ENCODE measurements around the gene AP3S2.
"Not testable (repeated sequence)": the region's sequence is repeated elsewhere in the genome, so short reads cannot be mapped to it uniquely, and the experiment has no call there.

AP3S2 gene

GRCh38 chr15:89870006-89870405, 23.8 kb downstream of the AP3S2 start:
- in situ Hi-C loops (cut with MboI; ENCODE audit: low sequenced_read_pairs): no loop called here

- in situ Hi-C loops (cut with MboI; ENCODE audit: low sequenced_read_pairs): not testable (repeated sequence)
Measured at GRCh38 chr15:89869490-89869889, 24.3 kb downstream of the AP3S2 start.

- in situ Hi-C loops (cut with MboI; ENCODE audit: low sequenced_read_pairs): no loop called here
Measured at GRCh38 chr15:89864958-89865739, 28.6 kb downstream of the AP3S2 start.

GRCh38 chr15:89863918-89864317, 29.9 kb downstream of the AP3S2 start:
- in situ Hi-C loops (cut with MboI; ENCODE audit: low sequenced_read_pairs): no loop called here

- in situ Hi-C loops (cut with MboI; ENCODE audit: low sequenced_read_pairs): no loop called here
Measured at GRCh38 chr15:89860891-89861290, 32.9 kb downstream of the AP3S2 start.

GRCh38 chr15:89860431-89860830, 33.4 kb downstream of the AP3S2 start:
- in situ Hi-C loops (cut with MboI; ENCODE audit: low sequenced_read_pairs): no loop called here

GRCh38 chr15:89858661-89859458, 34.9 kb downstream of the AP3S2 start:
- in situ Hi-C loops (cut with MboI; ENCODE audit: low sequenced_read_pairs): no loop called here

GRCh38 chr15:89857673-89858072, 36.1 kb downstream of the AP3S2 start:
- in situ Hi-C loops (cut with MboI; ENCODE audit: low sequenced_read_pairs): no loop called here

- in situ Hi-C loops (cut with MboI; ENCODE audit: low sequenced_read_pairs): no loop called here
Measured at GRCh38 chr15:89855948-89856347, 37.8 kb downstream of the AP3S2 start.

- in situ Hi-C loops (cut with MboI; ENCODE audit: low sequenced_read_pairs): not testable (repeated sequence)
Measured at GRCh38 chr15:89854863-89855262, 38.9 kb downstream of the AP3S2 start.

GRCh38 chr15:89852342-89852995, 41.3 kb downstream of the AP3S2 start:
- in situ Hi-C loops (cut with MboI; ENCODE audit: low sequenced_read_pairs): no loop called here

- in situ Hi-C loops (cut with MboI; ENCODE audit: low sequenced_read_pairs): no loop called here
Measured at GRCh38 chr15:89851673-89852341, 42.0 kb downstream of the AP3S2 start.

- in situ Hi-C loops (cut with MboI; ENCODE audit: low sequenced_read_pairs): no loop called here
Measured at GRCh38 chr15:89848970-89849292, 44.9 kb downstream of the AP3S2 start.

GRCh38 chr15:89847101-89847500, 46.7 kb downstream of the AP3S2 start:
- in situ Hi-C loops (cut with MboI; ENCODE audit: low sequenced_read_pairs): no loop called here

GRCh38 chr15:89845305-89845893, 48.4 kb downstream of the AP3S2 start:
- in situ Hi-C loops (cut with MboI; ENCODE audit: low sequenced_read_pairs): no loop called here

- in situ Hi-C loops (cut with MboI; ENCODE audit: low sequenced_read_pairs): no loop called here
Measured at GRCh38 chr15:89841962-89842361, 51.8 kb downstream of the AP3S2 start.

GRCh38 chr15:89841306-89841705, 52.5 kb downstream of the AP3S2 start:
- in situ Hi-C loops (cut with MboI; ENCODE audit: low sequenced_read_pairs): no loop called here

GRCh38 chr15:89839167-89839810, 54.5 kb downstream of the AP3S2 start:
- in situ Hi-C loops (cut with MboI; ENCODE audit: low sequenced_read_pairs): no loop called here

- in situ Hi-C loops (cut with MboI; ENCODE audit: low sequenced_read_pairs): no loop called here
Measured at GRCh38 chr15:89837830-89838178, 56.0 kb downstream of the AP3S2 start.

- in situ Hi-C loops (cut with MboI; ENCODE audit: low sequenced_read_pairs): no loop called here
Measured at GRCh38 chr15:89837134-89837829, 56.5 kb downstream of the AP3S2 start.

Measured in HL-60/S4 (cell line).